ENCODE measurements around the gene MTX1.

The MTX1 gene

DNA sequence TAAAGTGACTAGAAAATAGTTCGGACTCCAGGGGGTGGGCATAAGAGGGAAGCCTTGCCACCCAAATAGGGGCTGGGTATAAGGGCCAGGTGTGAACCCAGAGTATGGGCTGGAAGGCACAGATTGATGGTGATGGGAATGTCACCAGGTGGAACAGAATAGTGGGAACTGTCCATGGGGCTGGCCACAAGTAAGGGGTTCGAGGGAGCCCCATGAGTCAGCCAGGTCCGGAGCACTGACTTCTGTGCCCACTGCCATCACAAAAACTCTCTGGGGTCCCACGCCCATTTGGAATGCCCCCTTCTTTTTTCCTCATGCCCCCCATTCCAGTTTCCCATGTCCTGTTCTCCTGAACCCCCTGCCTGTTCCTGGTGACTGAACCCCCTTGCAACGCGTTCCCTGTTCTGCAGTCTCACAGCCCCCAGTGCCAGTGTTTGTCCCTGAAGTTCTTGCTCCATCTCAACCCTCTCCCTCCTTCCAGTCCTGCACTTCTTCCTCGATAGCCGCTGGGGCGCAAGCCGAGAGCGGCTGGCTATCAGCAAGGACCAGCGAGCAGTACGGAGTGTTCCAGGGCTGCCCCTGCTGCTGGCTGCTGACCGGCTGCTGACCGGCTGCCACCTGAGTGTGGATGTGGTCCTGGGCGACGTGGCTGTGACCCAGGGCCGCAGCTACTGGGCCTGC, 27.0 kb upstream of the MTX1 start:
- no peaks in the 10 kb centered on the region for H3K36me3 ChIP-seq
- intact Hi-C loops (cut with DNase I; ENCODE audit: low total_unique reads): no loop called here
- no peaks in the 10 kb centered on the region for H3K9me3 ChIP-seq
- TF ChIP-seq, protein P1, sequence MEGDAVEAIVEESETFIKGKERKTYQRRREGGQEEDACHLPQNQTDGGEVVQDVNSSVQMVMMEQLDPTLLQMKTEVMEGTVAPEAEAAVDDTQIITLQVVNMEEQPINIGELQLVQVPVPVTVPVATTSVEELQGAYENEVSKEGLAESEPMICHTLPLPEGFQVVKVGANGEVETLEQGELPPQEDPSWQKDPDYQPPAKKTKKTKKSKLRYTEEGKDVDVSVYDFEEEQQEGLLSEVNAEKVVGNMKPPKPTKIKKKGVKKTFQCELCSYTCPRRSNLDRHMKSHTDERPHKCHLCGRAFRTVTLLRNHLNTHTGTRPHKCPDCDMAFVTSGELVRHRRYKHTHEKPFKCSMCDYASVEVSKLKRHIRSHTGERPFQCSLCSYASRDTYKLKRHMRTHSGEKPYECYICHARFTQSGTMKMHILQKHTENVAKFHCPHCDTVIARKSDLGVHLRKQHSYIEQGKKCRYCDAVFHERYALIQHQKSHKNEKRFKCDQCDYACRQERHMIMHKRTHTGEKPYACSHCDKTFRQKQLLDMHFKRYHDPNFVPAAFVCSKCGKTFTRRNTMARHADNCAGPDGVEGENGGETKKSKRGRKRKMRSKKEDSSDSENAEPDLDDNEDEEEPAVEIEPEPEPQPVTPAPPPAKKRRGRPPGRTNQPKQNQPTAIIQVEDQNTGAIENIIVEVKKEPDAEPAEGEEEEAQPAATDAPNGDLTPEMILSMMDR (IDR thresholded peaks at IDR 0.05): no peak
- H3K27me3 ChIP-seq: no peaks in the 10 kb centered on the region
- DNase-seq: no peak
- no peak overlapping the region for H3K27ac ChIP-seq
- no peak overlapping the region for H3K4me3 ChIP-seq
- peaks cover 0 to 29% (median 0%) of the 10 kb centered on the region in 4 donors for H3K4me1 ChIP-seq

DNA sequence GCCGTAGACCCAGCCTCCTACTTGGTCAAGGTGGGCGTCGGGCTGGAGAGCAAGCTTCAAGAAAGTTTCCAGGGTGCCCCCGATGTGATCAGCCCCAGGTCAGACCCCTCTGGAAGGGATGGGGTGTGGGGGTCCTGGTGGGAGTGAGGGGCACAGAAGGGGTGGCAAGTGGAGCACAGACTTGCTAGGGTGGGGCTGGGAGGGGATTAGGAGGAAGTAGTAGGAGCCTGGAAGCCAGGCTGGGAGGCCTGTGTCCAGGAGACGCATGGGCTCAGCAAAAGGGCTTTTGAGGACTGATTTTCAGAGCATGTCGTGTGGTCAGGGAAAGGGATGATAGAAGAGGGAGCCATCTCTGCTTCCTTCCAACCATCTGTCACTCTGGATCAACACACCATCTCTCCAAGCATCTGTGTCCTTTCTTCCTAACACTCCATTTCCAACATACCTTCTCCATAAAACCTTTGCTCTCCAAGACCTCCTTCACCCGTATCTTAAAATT, 26.4 kb upstream of the MTX1 start:
- intact Hi-C loops (cut with DNase I; ENCODE audit: low total_unique reads): no loop called here
- Histone ChIP-seq H3K27me3 (no peaks in the 10 kb centered on the region), H3K4me1 (peaks cover 0 to 27% (median 0%) of the 10 kb centered on the region in 4 donors), H3K36me3 (no peaks in the 10 kb centered on the region), H3K4me3 (no peak overlapping the region), H3K27ac (no peak overlapping the region), H3K9me3 (no peaks in the 10 kb centered on the region)
- TF ChIP-seq, protein P1 (IDR thresholded peaks at IDR 0.05): no peak
- no peak for DNase-seq

GRCh38 chr1:155183775-155184221, 24.7 kb upstream of the MTX1 start:
- H3K4me3 ChIP-seq: no peak overlapping the region
- DNase-seq: no peak
- H3K36me3 ChIP-seq: no peaks in the 10 kb centered on the region
- H3K27ac ChIP-seq: no peak overlapping the region
- H3K27me3 ChIP-seq: no peaks in the 10 kb centered on the region
- peaks cover 0 to 22% (median 0%) of the 10 kb centered on the region in 4 donors for H3K4me1 ChIP-seq
- H3K9me3 ChIP-seq: no peaks in the 10 kb centered on the region
- intact Hi-C loops (cut with DNase I; ENCODE audit: low total_unique reads): no loop called here
- TF ChIP-seq, protein P1 (IDR thresholded peaks at IDR 0.05): no peak

DNA sequence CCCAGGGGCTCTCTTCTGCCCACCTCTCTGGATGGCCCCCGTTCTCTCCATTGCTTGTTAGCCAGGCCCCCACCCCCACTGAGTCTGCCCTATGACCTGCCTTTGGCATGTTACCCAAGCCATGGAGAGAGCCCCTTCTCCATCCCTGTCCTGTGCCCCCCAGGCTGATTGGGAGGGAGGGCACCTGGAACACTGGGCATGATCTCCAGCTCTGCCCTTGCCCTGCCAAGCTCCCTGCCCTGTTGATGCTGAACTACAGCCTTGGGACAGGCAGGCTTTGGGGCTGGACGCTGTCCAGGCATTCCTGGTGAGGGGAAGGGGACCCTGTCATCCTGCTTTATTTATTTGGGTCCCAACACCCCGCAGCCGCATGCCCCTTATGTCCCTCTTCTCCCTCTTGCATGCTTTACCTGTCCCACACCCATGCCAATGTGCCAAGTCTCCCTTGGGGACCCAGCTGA, 24.1 kb upstream of the MTX1 start:
- no peaks in the 10 kb centered on the region for H3K27me3 ChIP-seq
- intact Hi-C loops (cut with DNase I; ENCODE audit: low total_unique reads): no loop called here
- no peaks in the 10 kb centered on the region for H3K9me3 ChIP-seq
- TF ChIP-seq, protein P1 (IDR thresholded peaks at IDR 0.05): no peak
- DNase-seq: no peak
- no peaks in the 10 kb centered on the region for H3K36me3 ChIP-seq
- no peak overlapping the region for H3K4me3 ChIP-seq
- H3K4me1 ChIP-seq: peaks cover 0 to 21% (median 0%) of the 10 kb centered on the region in 4 donors
- no peak overlapping the region for H3K27ac ChIP-seq

DNA sequence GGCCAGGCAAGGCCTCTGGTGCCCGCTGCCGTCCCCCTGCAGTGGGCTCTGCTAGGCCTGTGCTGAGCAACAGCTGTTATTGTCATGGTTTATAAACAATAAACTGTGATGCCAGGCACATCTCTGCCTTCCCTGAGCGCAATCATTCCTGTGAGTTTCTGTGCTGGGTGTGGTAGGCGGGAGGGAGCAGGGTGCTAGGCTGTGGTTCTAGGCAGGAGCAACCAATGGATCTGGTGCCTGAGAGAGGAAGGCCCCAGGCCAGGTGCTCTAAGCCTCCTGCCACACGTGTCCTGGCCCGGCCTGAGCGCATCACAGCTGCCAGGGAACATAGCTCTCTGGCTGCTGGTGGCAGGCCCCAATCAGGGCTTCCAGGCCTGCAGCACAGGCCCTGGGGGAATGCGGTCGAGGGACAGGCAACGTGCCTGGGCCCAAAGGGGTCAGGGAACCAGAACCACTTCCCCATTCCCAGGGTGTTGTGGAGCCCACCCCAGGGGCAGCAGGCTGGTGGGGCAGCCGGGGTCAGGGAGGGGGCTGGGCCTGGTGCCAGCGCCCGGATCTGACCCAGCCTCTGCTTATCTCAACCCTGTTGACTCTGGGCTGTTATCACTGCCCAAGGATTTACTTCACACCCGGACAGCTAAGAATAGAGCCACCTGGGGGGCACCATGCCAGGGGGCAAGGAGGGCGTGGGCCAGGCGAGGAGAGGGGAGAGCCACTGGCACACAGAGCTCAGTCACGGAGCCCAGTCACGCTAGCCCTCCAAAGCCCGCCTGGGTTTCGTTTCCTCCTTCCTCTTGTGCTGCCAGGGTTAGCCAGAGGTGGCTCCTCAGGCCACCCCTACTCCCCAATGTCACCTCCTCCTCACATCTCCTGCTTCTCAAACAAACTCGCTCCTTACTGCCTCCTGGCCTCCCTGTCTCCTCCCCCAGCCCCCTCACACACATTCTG, 23.4 kb upstream of the MTX1 start:
- Histone ChIP-seq H3K9me3 (no peaks in the 10 kb centered on the region), H3K36me3 (no peaks in the 10 kb centered on the region), H3K27me3 (no peaks in the 10 kb centered on the region), H3K4me1 (peaks cover 0 to 21% (median 0%) of the 10 kb centered on the region in 4 donors), H3K4me3 (no peak overlapping the region), H3K27ac (no peak overlapping the region)
- TF ChIP-seq, protein P1 (IDR thresholded peaks at IDR 0.05): no peak
- no peak for DNase-seq
- intact Hi-C loops (cut with DNase I; ENCODE audit: low total_unique reads): no loop called here

All from tibial artery (tissue), 4 donors.